ENCODE measurements around the gene MCRS1.

MCRS1 gene

GRCh38 chr12:49604856-49605255 is 36.9 kb upstream of the MCRS1 start:
- TF ChIP-seq, protein P1, sequence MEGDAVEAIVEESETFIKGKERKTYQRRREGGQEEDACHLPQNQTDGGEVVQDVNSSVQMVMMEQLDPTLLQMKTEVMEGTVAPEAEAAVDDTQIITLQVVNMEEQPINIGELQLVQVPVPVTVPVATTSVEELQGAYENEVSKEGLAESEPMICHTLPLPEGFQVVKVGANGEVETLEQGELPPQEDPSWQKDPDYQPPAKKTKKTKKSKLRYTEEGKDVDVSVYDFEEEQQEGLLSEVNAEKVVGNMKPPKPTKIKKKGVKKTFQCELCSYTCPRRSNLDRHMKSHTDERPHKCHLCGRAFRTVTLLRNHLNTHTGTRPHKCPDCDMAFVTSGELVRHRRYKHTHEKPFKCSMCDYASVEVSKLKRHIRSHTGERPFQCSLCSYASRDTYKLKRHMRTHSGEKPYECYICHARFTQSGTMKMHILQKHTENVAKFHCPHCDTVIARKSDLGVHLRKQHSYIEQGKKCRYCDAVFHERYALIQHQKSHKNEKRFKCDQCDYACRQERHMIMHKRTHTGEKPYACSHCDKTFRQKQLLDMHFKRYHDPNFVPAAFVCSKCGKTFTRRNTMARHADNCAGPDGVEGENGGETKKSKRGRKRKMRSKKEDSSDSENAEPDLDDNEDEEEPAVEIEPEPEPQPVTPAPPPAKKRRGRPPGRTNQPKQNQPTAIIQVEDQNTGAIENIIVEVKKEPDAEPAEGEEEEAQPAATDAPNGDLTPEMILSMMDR (IDR thresholded peaks at IDR 0.05; ENCODE audit: control insufficient read depth, extremely low read depth, insufficient read depth), result no peak
- no peak overlapping the region for H3K4me3 ChIP-seq (ENCODE audit: low read depth, low read length)
- DNase-seq (ENCODE audit: low read depth), result no peak

GRCh38 chr12:49603721-49604120 is 35.8 kb upstream of the MCRS1 start:
- DNase-seq (ENCODE audit: low read depth), result no peak
- TF ChIP-seq, protein P1 (IDR thresholded peaks at IDR 0.05; ENCODE audit: control insufficient read depth, extremely low read depth, insufficient read depth), result no peak
- no peak overlapping the region for H3K4me3 ChIP-seq (ENCODE audit: low read depth, low read length)

DNA sequence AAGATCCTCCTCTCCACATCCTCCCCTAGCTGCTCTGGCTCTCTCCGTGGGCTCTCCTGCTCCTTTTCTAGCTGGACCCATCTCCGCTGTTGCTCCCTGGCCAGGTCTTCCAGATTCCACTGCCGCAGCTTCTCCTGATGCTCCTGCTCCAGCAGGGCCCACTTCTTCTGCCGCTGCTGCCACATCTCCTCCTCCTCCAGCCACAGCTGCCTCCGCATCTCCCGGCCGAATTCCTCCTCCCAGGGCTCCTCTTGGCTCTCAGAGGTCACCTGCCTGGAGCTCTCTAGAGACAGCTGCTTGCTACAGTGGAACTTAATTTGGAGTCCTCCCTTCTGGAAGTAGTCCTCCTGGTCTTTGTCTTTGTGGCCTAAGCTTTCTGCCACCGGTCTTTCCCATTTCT is 32.0 kb upstream of the MCRS1 start:
- TF ChIP-seq, protein P1 (IDR thresholded peaks at IDR 0.05; ENCODE audit: control insufficient read depth, extremely low read depth, insufficient read depth), result no peak
- no peak for DNase-seq (ENCODE audit: low read depth)

GRCh38 chr12:49598527-49598926 is 30.6 kb upstream of the MCRS1 start:
- DNase-seq (ENCODE audit: low read depth), result no peak

More for the DNA sequence above, 32.0 kb upstream of the MCRS1 start:
- H3K4me3 ChIP-seq (ENCODE audit: low read depth, low read length), result no peak overlapping the region

GRCh38 chr12:49588721-49589516 is 21.0 kb upstream of the MCRS1 start:
- no peak overlapping the region for H3K4me3 ChIP-seq (ENCODE audit: low read depth, low read length)
- TF ChIP-seq, protein P1 (IDR thresholded peaks at IDR 0.05; ENCODE audit: control insufficient read depth, extremely low read depth, insufficient read depth), result no peak
- DNase-seq (ENCODE audit: low read depth), result no peak

More at GRCh38 chr12:49598527-49598926, 30.6 kb upstream of the MCRS1 start:
- TF ChIP-seq, protein P1 (IDR thresholded peaks at IDR 0.05; ENCODE audit: control insufficient read depth, extremely low read depth, insufficient read depth), result no peak
- no peak overlapping the region for H3K4me3 ChIP-seq (ENCODE audit: low read depth, low read length)

DNA sequence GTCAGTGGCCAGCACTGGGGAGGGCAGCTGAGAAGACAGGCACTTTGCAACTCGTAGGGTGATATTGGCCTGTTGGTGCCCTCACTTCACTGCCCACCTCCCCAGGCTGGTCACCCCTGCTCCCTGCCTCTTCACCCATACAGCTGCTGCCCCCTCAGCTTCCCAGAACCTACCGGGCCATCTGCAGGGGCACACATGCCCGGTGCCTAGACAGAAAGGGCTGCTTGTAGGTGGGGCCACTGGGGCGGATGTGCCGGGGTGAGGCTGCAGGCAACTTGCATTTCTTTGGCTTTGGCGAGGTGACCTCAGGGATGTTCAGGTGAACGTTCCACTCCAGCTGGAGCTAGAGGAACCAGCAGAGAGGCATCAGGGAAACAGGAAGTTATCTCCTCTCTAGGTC is 20.3 kb upstream of the MCRS1 start:
- TF ChIP-seq, protein P1 (IDR thresholded peaks at IDR 0.05; ENCODE audit: control insufficient read depth, extremely low read depth, insufficient read depth), result no peak
- DNase-seq (ENCODE audit: low read depth), result no peak
- H3K4me3 ChIP-seq (ENCODE audit: low read depth, low read length), result no peak overlapping the region
